HCT116 (cell line): ENCODE data around the gene SPAG5. TPM values are rescaled to one million over a fixed set of nuclear protein-coding genes. Genes with fewer than 3 reads are reported as not detected.

ENCODE experiments used
- ATAC-seq: fragments of 200-7000 bp; cut with Tn5 transposase; 2 replicates; pipeline ENCODE4 v1.9.1; 2020; ENCODE audit warnings: mild to moderate bottlenecking, moderate library complexity
- BruUV-seq: library from RNA; stranded (reverse); fragments of 400-500 nt; replicated peaks from 2 replicates; lab custom pipeline; 2021; lab: Mats Ljungman, UMichigan
- CTCF ChIA-PET: fragments of 300-600 bp; sonication (Branson Sonifier 250); formaldehyde crosslinking; loops from one replicate; lab custom pipeline; 2021; ENCODE audit warnings: antibody characterized with exemption; lab: Charles Lee
- POLR2A ChIA-PET: fragments of 300-600, 350-600 bp; sonication (Branson Sonifier 250); formaldehyde crosslinking; loops from one replicate; lab custom pipeline; 2021; ENCODE audit warnings: antibody characterized with exemption; lab: Charles Lee
- RAD21 ChIA-PET, 2 experiments: fragments of 300-600 bp; sonication (Branson Sonifier 250); formaldehyde crosslinking; loops; one replicate each; lab custom pipeline; 2023; ENCODE audit warnings: low total read pairs in 2 of 2; ENCODE audit not compliant: uncharacterized antibody in 2 of 2, unreplicated experiment in 2 of 2, low non-redundant PET in 1 of 2; lab: Charles Lee
- DNase-seq: peaks from one replicate; pipeline ENCODE4 v3.0.0-alpha.2; 2010; ENCODE audit warnings: low read depth, low spot score
- H2AFZ ChIP-seq: fragments of 200-600 bp; shearing (Covaris generic), sonication (generic); 2 replicates; pipeline ENCODE4 v1.6.1; 2017; ENCODE audit warnings: low read depth, mixed run types, mixed read lengths, antibody characterized with exemption, low read length; ENCODE audit not compliant: poor library complexity, severe bottlenecking
- H3K27ac ChIP-seq: 2 replicates; pipeline ENCODE4 v1.5.1; 2012; ENCODE audit warnings: low read depth, low read length
- H3K27me3 ChIP-seq: fragments of 200-600 bp; sonication (generic); 2 replicates; pipeline ENCODE4 v1.6.1; 2016; ENCODE audit warnings: mixed run types, low read length, mixed read lengths; ENCODE audit not compliant: insufficient read depth
- H3K36me3 ChIP-seq, 2 experiments: fragments of 200-500 bp in 1 of 2; fragments of 200-600 bp in 1 of 2; sonication (Bioruptor generic) in 1 of 2; sonication (generic) in 1 of 2; 2 replicates each; pipeline versions ENCODE4 v1.5.1 to v1.6.1; 2014 to 2016; ENCODE audit warnings: low read length in 2 of 2, inconsistent platforms in 1 of 2, mixed read lengths in 1 of 2, mixed run types in 1 of 2; ENCODE audit not compliant: insufficient read depth in 2 of 2, control insufficient read depth in 1 of 2
- H3K4me1 ChIP-seq, 2 experiments: fragments of 200-600 bp in 1 of 2; sonication (generic) in 1 of 2; 2 replicates each; pipeline versions ENCODE4 v1.5.1 to v1.6.1; 2012 to 2017; ENCODE audit warnings: low read length in 2 of 2, inconsistent platforms in 1 of 2, mild to moderate bottlenecking in 1 of 2, mixed read lengths in 1 of 2, mixed run types in 1 of 2, moderate library complexity in 1 of 2; ENCODE audit not compliant: insufficient read depth in 2 of 2, control insufficient read depth in 1 of 2
- H3K4me2 ChIP-seq: fragments of 200-600 bp; sonication (generic); 2 replicates; pipeline ENCODE4 v1.6.1; 2017; ENCODE audit warnings: mixed run types, low read length, mixed read lengths
- H3K4me3 ChIP-seq, 2 experiments: fragments of 200-600 bp in 1 of 2; sonication (generic) in 1 of 2; replicated peaks in 1 of 2; 2 replicates each; pipeline ENCODE4 v1.5.1; 2011 to 2016; ENCODE audit warnings: low read length in 2 of 2, control low read depth in 1 of 2, low read depth in 1 of 2, mild to moderate bottlenecking in 1 of 2, mixed read lengths in 1 of 2, mixed run types in 1 of 2
- H3K79me2 ChIP-seq: fragments of 200-600 bp; sonication (generic); 2 replicates; pipeline ENCODE4 v1.6.1; 2017; ENCODE audit warnings: mild to moderate bottlenecking, mixed run types, low read length, moderate library complexity, mixed read lengths; ENCODE audit not compliant: insufficient read depth
- H3K9ac ChIP-seq: fragments of 200-600 bp; sonication (generic); 2 replicates; pipeline ENCODE4 v1.6.1; 2016; ENCODE audit warnings: low read length, mixed read lengths
- H3K9me2 ChIP-seq: fragments of 200-600 bp; sonication (generic), shearing (Covaris generic); 2 replicates; pipeline ENCODE4 v1.6.1; 2017; ENCODE audit warnings: mixed run types, mild to moderate bottlenecking, moderate library complexity; ENCODE audit not compliant: insufficient read depth
- H3K9me3 ChIP-seq, 2 experiments: fragments of 200-500 bp in 1 of 2; fragments of 200-600 bp in 1 of 2; sonication (Bioruptor generic) in 1 of 2; sonication (generic) in 1 of 2; 2 replicates each; pipeline ENCODE4 v1.6.1; 2014 to 2017; ENCODE audit warnings: low read length in 2 of 2, mixed read lengths in 2 of 2, inconsistent platforms in 1 of 2, low read depth in 1 of 2, mild to moderate bottlenecking in 1 of 2, mixed run types in 1 of 2, moderate library complexity in 1 of 2; ENCODE audit not compliant: control insufficient read depth in 1 of 2, insufficient read depth in 1 of 2
- H4K20me1 ChIP-seq: fragments of 200-600 bp; sonication (generic), shearing (Covaris generic); 2 replicates; pipeline ENCODE4 v1.6.1; 2017; ENCODE audit warnings: mixed run types, mild to moderate bottlenecking, moderate library complexity; ENCODE audit not compliant: insufficient read depth
- CEBPB ChIP-seq: IDR thresholded peaks from 2 replicates; pipeline ENCODE4 v1.6.1; 2012; ENCODE audit warnings: low read depth
- CTCF ChIP-seq, 3 experiments: fragments of 200-600 bp in 1 of 3; sonication (generic) in 1 of 3; IDR thresholded peaks in 2 of 3; conservative IDR thresholded peaks in 1 of 3; 2 replicates each; pipeline ENCODE4 v1.5.1; 2012 to 2017; ENCODE audit warnings: low read depth in 2 of 3, low read length in 2 of 3, antibody characterized with exemption in 1 of 3, borderline replicate concordance in 1 of 3, control low read depth in 1 of 3, mild to moderate bottlenecking in 1 of 3, mixed read lengths in 1 of 3, mixed run types in 1 of 3, moderate library complexity in 1 of 3; ENCODE audit not compliant: insufficient read depth in 1 of 3
- ELF1 ChIP-seq: IDR thresholded peaks from 2 replicates; pipeline ENCODE4 v1.6.1; 2012; ENCODE audit warnings: low read depth, borderline replicate concordance
- EZH2 ChIP-seq: fragments of 200-600 bp; sonication (generic); IDR thresholded peaks from 2 replicates; pipeline ENCODE4 v1.6.1; 2017; ENCODE audit warnings: antibody characterized with exemption, mixed run types
- FOSL1 ChIP-seq: IDR thresholded peaks from 2 replicates; pipeline ENCODE4 v1.6.1; 2012; ENCODE audit warnings: low read depth
- REST ChIP-seq: IDR thresholded peaks from 2 replicates; pipeline ENCODE4 v1.6.1; 2012; ENCODE audit warnings: low read depth
- TCF7L2 ChIP-seq: IDR thresholded peaks from 2 replicates; pipeline ENCODE4 v1.7.0; 2011; ENCODE audit warnings: borderline replicate concordance, inconsistent platforms; ENCODE audit not compliant: insufficient read depth, insufficient read length; ENCODE audit errors: extremely low read depth
- intact Hi-C: fragments of 100-400 bp; cut with micrococcal nuclease; formaldehyde crosslinking; loops from 2 replicates; pipeline ENCODE4 v1.10.0; 2022
- total RNA-seq: library from RNA; stranded (reverse); gene quantifications from one replicate; pipeline ENCODE4 v1.2.1, GENCODE V29; 2021; ENCODE audit not compliant: unreplicated experiment

The SPAG5 gene
- total RNA-seq, 1 experiment from 2014 or later, result 94.9 TPM

- no peaks in the 10 kb centered on the region for H3K9me2 ChIP-seq
- no TSS peak for BruUV-seq
- H3K79me2 ChIP-seq, result peaks cover 22% of the 10 kb centered on the region
- no peak for TF ChIP-seq FOSL1
- TF ChIP-seq REST, result no peak
- TF ChIP-seq EZH2, result no peak
- no peak for TF ChIP-seq CEBPB
- no peak for TF ChIP-seq ELF1
- no peak for TF ChIP-seq TCF7L2
- TF ChIP-seq CTCF (IDR thresholded peaks at IDR 0.05 in 2 of 3, conservative IDR thresholded peaks at IDR 0.05 in 1 of 3; ENCODE audit: borderline replicate concordance in 1 of 3, insufficient read depth in 1 of 3, low read depth in 2 of 3, low read length in 2 of 3), result no peak
- intact Hi-C loops, result no loop called here
- peaks cover 0 to 2% of the 10 kb centered on the region in 2 experiments; a peak in 2 of 4 replicates for H3K36me3 ChIP-seq
- H3K4me1 ChIP-seq, result peaks cover 6 to 28% of the 10 kb centered on the region in 2 experiments; a peak in 3 of 4 replicates
- H3K9me3 ChIP-seq, result no peaks in the 10 kb centered on the region
- ChIA-PET POLR2A (no interaction called here), CTCF (no interaction called here), RAD21 (no interaction called here)
- H3K4me3 ChIP-seq, result no peak overlapping the region
- H3K9ac ChIP-seq, result no peak overlapping the region
- H4K20me1 ChIP-seq, result no peaks in the 10 kb centered on the region
- H2AFZ ChIP-seq, result no peak overlapping the region
- DNase-seq (no peak), ATAC-seq (no peak)
- no peak overlapping the region for H3K27ac ChIP-seq
- peak overlapping the region; percentile 99; the same call in 1 of the 2 replicates for H3K4me2 ChIP-seq
- H3K27me3 ChIP-seq, result no peaks in the 10 kb centered on the region
Measured at GRCh38 chr17:28573040-28573380, 25.8 kb downstream of the SPAG5 start.
